Thoracic aorta (tissue), 2 donors: ENCODE results near the gene CTCF. TPM values are rescaled to one million over a fixed set of nuclear protein-coding genes. Genes with fewer than 3 reads are reported as not detected.

ENCODE experiments used
- ATAC-seq: fragments of 150-250 bp; one replicate; pipeline ENCODE4 v1.8.0; 2017; ENCODE audit warnings: low read depth; ENCODE audit not compliant: insufficient number of reproducible peaks, low FRiP score
- DNase-seq: peaks from one replicate; pipeline ENCODE4 v3.0.0-alpha.2; 2020; ENCODE audit warnings: low spot score
- H3K27ac ChIP-seq, 2 donors: fragments of 200-600 bp; sonication (generic); 1 replicate in 1 of 2; 2 replicates in 1 of 2; pipeline ENCODE4 v1.5.1; 2016; ENCODE audit warnings: mild to moderate bottlenecking in 2 of 2, moderate library complexity in 2 of 2
- H3K27me3 ChIP-seq: fragments of 200-600 bp; sonication (generic); replicated peaks from 2 replicates; pipeline ENCODE4 v1.6.0; 2016; ENCODE audit warnings: mild to moderate bottlenecking; ENCODE audit not compliant: insufficient read depth
- H3K36me3 ChIP-seq: fragments of 200-600 bp; sonication (generic); one replicate; pipeline ENCODE4 v1.5.1; 2016
- H3K4me1 ChIP-seq, 2 donors: fragments of 200-600 bp; sonication (generic); 1 replicate in 1 of 2; 2 replicates in 1 of 2; pipeline versions ENCODE4 v1.5.1 to v1.6.0; 2016; ENCODE audit warnings: low read depth in 2 of 2, mild to moderate bottlenecking in 1 of 2; ENCODE audit not compliant: control insufficient read depth in 1 of 2
- H3K4me3 ChIP-seq: fragments of 200-600 bp; sonication (generic); 2 replicates; pipeline ENCODE4 v1.5.1; 2016; ENCODE audit warnings: mild to moderate bottlenecking
- H3K9me3 ChIP-seq: fragments of 200-600 bp; sonication (generic); 2 replicates; pipeline ENCODE4 v1.5.1; 2016
- CTCF ChIP-seq: fragments of 200-600 bp; sonication (generic); IDR thresholded peaks from one replicate; pipeline ENCODE4 v1.5.1; 2019; ENCODE audit warnings: antibody characterized with exemption
- total RNA-seq, 2 donors: library from RNA; depleted of rRNA; stranded (reverse); fragments of >200 nt; gene quantifications; one replicate each; pipeline versions ENCODE4 v1.1.0 to v1.2.3, GENCODE V29; 2016

CTCF gene
- total RNA-seq, 2 donors from 2014 or later = 23.0 to 26.7 TPM

- H3K36me3 ChIP-seq = peaks cover 44% of the 10 kb centered on the region
- TF ChIP-seq CTCF = no peak
- no peak for DNase-seq
- no peak overlapping the region for H3K27ac ChIP-seq
- no peak overlapping the region for H3K4me3 ChIP-seq
- no peaks in the 10 kb centered on the region for H3K9me3 ChIP-seq
- peaks cover 14 to 30% of the 10 kb centered on the region in 2 donors for H3K4me1 ChIP-seq
- no peaks in the 10 kb centered on the region for H3K27me3 ChIP-seq
- no peak for ATAC-seq
Observed at GRCh38 chr16:67539691-67540635, 22.4 kb upstream of the CTCF start.

- Histone ChIP-seq H3K4me3 (no peak overlapping the region), H3K27ac (no peak overlapping the region), H3K27me3 (no peaks in the 10 kb centered on the region), H3K9me3 (no peaks in the 10 kb centered on the region), H3K4me1 (peaks cover 14 to 29% of the 10 kb centered on the region in 2 donors), H3K36me3 (peaks cover 52% of the 10 kb centered on the region)
- no peak for TF ChIP-seq CTCF
- no peak for DNase-seq
- ATAC-seq = no peak
Observed at GRCh38 chr16:67540756-67541155, 21.6 kb upstream of the CTCF start.

- Histone ChIP-seq H3K27me3 (no peaks in the 10 kb centered on the region), H3K4me1 (peaks cover 8 to 25% of the 10 kb centered on the region in 2 donors), H3K27ac (no peak overlapping the region), H3K4me3 (no peak overlapping the region), H3K36me3 (peaks cover 56% of the 10 kb centered on the region), H3K9me3 (no peaks in the 10 kb centered on the region)
- no peak for TF ChIP-seq CTCF
- ATAC-seq = no peak
- no peak for DNase-seq
Observed at GRCh38 chr16:67541391-67542263, 20.7 kb upstream of the CTCF start.

GRCh38 chr16:67542464-67542863 lies 19.9 kb upstream of the CTCF start:
- Histone ChIP-seq H3K36me3 (peaks cover 60% of the 10 kb centered on the region), H3K4me1 (peaks cover 2 to 22% of the 10 kb centered on the region in 2 donors)

More at GRCh38 chr16:67542464-67542863, 19.9 kb upstream of the CTCF start:
- TF ChIP-seq CTCF = no peak
- Histone ChIP-seq H3K27ac (no peak overlapping the region), H3K4me3 (no peak overlapping the region), H3K27me3 (no peaks in the 10 kb centered on the region), H3K9me3 (no peaks in the 10 kb centered on the region)
- DNase-seq = no peak
- ATAC-seq = no peak
